Activated CD8-positive, alpha-beta T cell treated with anti-CD3 and anti-CD28 coated beads, Interleukin-2, amount 10 ng/mL, durations not matched to agents 7 days and 5 days (primary cell): Measurements from ENCODE around the gene DISP2. TPM values are rescaled to one million over a fixed set of nuclear protein-coding genes. Genes with fewer than 3 reads are reported as not detected.

Experiments
- ATAC-seq: fragments of 150-1000 bp; cut with Tn5 transposase; one replicate; pipeline ENCODE4 v1.10.0; 2021; ENCODE audit warnings: moderate library complexity
- CTCF ChIA-PET: fragments of 350-600 bp; sonication (Branson Sonifier 250); formaldehyde crosslinking; loops from one replicate; lab custom pipeline; 2021; ENCODE audit warnings: antibody characterized with exemption; lab: Charles Lee
- POLR2A ChIA-PET: fragments of 350-600 bp; sonication (Branson Sonifier 250); formaldehyde crosslinking; loops from one replicate; lab custom pipeline; 2021; ENCODE audit warnings: antibody characterized with exemption; lab: Charles Lee
- DNase-seq: peaks from one replicate; pipeline ENCODE4 v3.0.0-alpha.2; 2020
- H3K27ac Mint-ChIP-seq: one replicate; pipeline ENCODE4 v1.8.0; 2021; ENCODE audit warnings: mild to moderate bottlenecking, mixed read lengths
- H3K27me3 Mint-ChIP-seq: one replicate; pipeline ENCODE4 v1.8.0; 2021; ENCODE audit warnings: low read depth, mixed read lengths
- H3K36me3 Mint-ChIP-seq: one replicate; pipeline ENCODE4 v1.8.0; 2021; ENCODE audit warnings: low read depth, mixed read lengths
- H3K4me1 Mint-ChIP-seq: one replicate; pipeline ENCODE4 v1.8.0; 2021; ENCODE audit warnings: low read depth, mixed read lengths
- H3K4me3 Mint-ChIP-seq: one replicate; pipeline ENCODE4 v1.8.0; 2021; ENCODE audit warnings: mild to moderate bottlenecking, mixed read lengths
- H3K9me3 Mint-ChIP-seq: one replicate; pipeline ENCODE4 v1.8.0; 2022; ENCODE audit warnings: mixed read lengths; ENCODE audit not compliant: insufficient read depth
- total RNA-seq, 2 experiments: library from RNA; stranded (reverse); gene quantifications; one replicate each; pipeline ENCODE4 v1.2.3, GENCODE V29; 2021

DISP2 gene
- total RNA-seq, 2 experiments from 2014 or later, result 0.82 to 2.6 TPM

GRCh38 chr15:40327457-40327856, 30.6 kb upstream of the DISP2 start:
- CTCF ChIA-PET, result interaction anchor here (1.2 to 6.5 kb wide), 8 partner anchors 11 to 96 kb away, joined by 3 to 129 read pairs (median 8); partner anchors contain the start of genes CCDC9B and PLCB2
- Mint-ChIP-seq H3K4me1 (peaks cover 28% of the 10 kb centered on the region), H3K9me3 (no peaks in the 10 kb centered on the region), H3K36me3 (peaks cover 7% of the 10 kb centered on the region), H3K27me3 (peaks cover 3% of the 10 kb centered on the region), H3K27ac (no peak overlapping the region), H3K4me3 (no peak overlapping the region)
- POLR2A ChIA-PET, result interaction anchor here (1.0 to 2.1 kb wide), 2 partner anchors 164 to 242 kb away, joined by 3 to 5 read pairs; partner anchors contain the start of gene RPUSD2
- ATAC-seq, result no peak
- no peak for DNase-seq

- H3K4me1 Mint-ChIP-seq, result peaks cover 25% of the 10 kb centered on the region
- DNase-seq, result no peak
- ChIA-PET CTCF (interaction anchor here (0.9 to 6.5 kb wide), 9 partner anchors 7 to 94 kb away, joined by 3 to 129 read pairs (median 9); partner anchors contain the start of genes CCDC9B and PLCB2), POLR2A (interaction anchor here (1.5 to 2.1 kb wide), 2 partner anchors 20 to 241 kb away, joined by 5 read pairs; partner anchors contain the start of genes PLCB2 and RPUSD2)
- peaks cover 3% of the 10 kb centered on the region for H3K27me3 Mint-ChIP-seq
- peaks cover 7% of the 10 kb centered on the region for H3K36me3 Mint-ChIP-seq
- H3K9me3 Mint-ChIP-seq, result no peaks in the 10 kb centered on the region
- H3K27ac Mint-ChIP-seq, result no peak overlapping the region
- ATAC-seq, result no peak
- H3K4me3 Mint-ChIP-seq, result no peak overlapping the region
Measured at GRCh38 chr15:40328176-40328575, 29.8 kb upstream of the DISP2 start.

- H3K4me3 Mint-ChIP-seq, result no peak overlapping the region
- H3K36me3 Mint-ChIP-seq, result peaks cover 7% of the 10 kb centered on the region
- DNase-seq (no peak), ATAC-seq (no peak)
- no peaks in the 10 kb centered on the region for H3K9me3 Mint-ChIP-seq
- CTCF ChIA-PET, result interaction anchor here (0.9 to 6.5 kb wide), 9 partner anchors 8 to 94 kb away, joined by 3 to 129 read pairs (median 9); partner anchors contain the start of genes CCDC9B and PLCB2
- POLR2A ChIA-PET, result interaction anchor here (0.7 to 1.5 kb wide), 2 partner anchors 21 to 29 kb away, joined by 3 to 5 read pairs; partner anchors contain the start of gene PLCB2
- peaks cover 3% of the 10 kb centered on the region for H3K27me3 Mint-ChIP-seq
- peaks cover 28% of the 10 kb centered on the region for H3K4me1 Mint-ChIP-seq
- no peak overlapping the region for H3K27ac Mint-ChIP-seq
Measured at GRCh38 chr15:40328751-40329150, 29.3 kb upstream of the DISP2 start.

GRCh38 chr15:40329804-40330203, 28.2 kb upstream of the DISP2 start:
- no peaks in the 10 kb centered on the region for H3K9me3 Mint-ChIP-seq

GRCh38 chr15:40330368-40330836, 27.6 kb upstream of the DISP2 start:
- no peaks in the 10 kb centered on the region for H3K27me3 Mint-ChIP-seq
- ATAC-seq (no peak), DNase-seq (no peak)
- POLR2A ChIA-PET, result no interaction called here
- H3K4me3 Mint-ChIP-seq, result no peak overlapping the region
- H3K36me3 Mint-ChIP-seq, result peaks cover 2% of the 10 kb centered on the region
- no peaks in the 10 kb centered on the region for H3K9me3 Mint-ChIP-seq
- CTCF ChIA-PET, result interaction anchor here (1.1 to 6.5 kb wide), 5 partner anchors 8 to 57 kb away, joined by 3 to 129 read pairs (median 9); partner anchors contain the start of genes CCDC9B and PLCB2
- H3K27ac Mint-ChIP-seq, result no peak overlapping the region
- peaks cover 33% of the 10 kb centered on the region for H3K4me1 Mint-ChIP-seq

More at GRCh38 chr15:40329804-40330203, 28.2 kb upstream of the DISP2 start:
- Mint-ChIP-seq H3K27ac (no peak overlapping the region), H3K4me1 (peaks cover 37% of the 10 kb centered on the region), H3K27me3 (peaks cover 3% of the 10 kb centered on the region), H3K36me3 (peaks cover 7% of the 10 kb centered on the region), H3K4me3 (no peak overlapping the region)
- POLR2A ChIA-PET, result no interaction called here
- CTCF ChIA-PET, result interaction anchor here (1.1 to 6.5 kb wide), 4 partner anchors 9 to 56 kb away, joined by 3 to 129 read pairs (median 6); partner anchors contain the start of genes CCDC9B and PLCB2
- DNase-seq (no peak), ATAC-seq (no peak)

GRCh38 chr15:40331026-40331425, 27.0 kb upstream of the DISP2 start:
- H3K4me3 Mint-ChIP-seq, result no peak overlapping the region
- H3K27ac Mint-ChIP-seq, result no peak overlapping the region
- no peaks in the 10 kb centered on the region for H3K27me3 Mint-ChIP-seq
- H3K4me1 Mint-ChIP-seq, result peaks cover 32% of the 10 kb centered on the region
- no peak for DNase-seq
- H3K9me3 Mint-ChIP-seq, result no peaks in the 10 kb centered on the region
- ChIA-PET CTCF (interaction anchor here (1.7 to 2.9 kb wide), 4 partner anchors 10 to 52 kb away, joined by 8 to 24 read pairs (median 14); partner anchors contain the start of genes INAFM2 and PLCB2), POLR2A (no interaction called here)
- ATAC-seq, result no peak
- peaks cover 2% of the 10 kb centered on the region for H3K36me3 Mint-ChIP-seq

- ChIA-PET POLR2A (interaction anchor here (0.5 to 1.0 kb wide), 2 partner anchors 9 to 24 kb away, joined by 3 read pairs; partner anchors contain the start of gene PLCB2), CTCF (interaction anchor here (1.0 to 2.9 kb wide), 7 partner anchors 10 to 114 kb away, joined by 3 to 24 read pairs (median 8); partner anchors contain the start of genes INAFM2 and PLCB2)
- Mint-ChIP-seq H3K27ac (no peak overlapping the region), H3K4me3 (no peak overlapping the region), H3K27me3 (no peaks in the 10 kb centered on the region), H3K36me3 (peaks cover under 1% of the 10 kb centered on the region), H3K9me3 (no peaks in the 10 kb centered on the region), H3K4me1 (peaks cover 32% of the 10 kb centered on the region)
- ATAC-seq (no peak), DNase-seq (no peak)
Measured at GRCh38 chr15:40331637-40332036, 26.4 kb upstream of the DISP2 start.

- H3K4me1 Mint-ChIP-seq, result peaks cover 32% of the 10 kb centered on the region
- ATAC-seq, result no peak
- H3K4me3 Mint-ChIP-seq, result no peak overlapping the region
- H3K27me3 Mint-ChIP-seq, result no peaks in the 10 kb centered on the region
- CTCF ChIA-PET, result interaction anchor here (0.6 to 2.9 kb wide), 9 partner anchors 11 to 286 kb away, joined by 3 to 24 read pairs (median 5); partner anchors contain the start of genes INAFM2 and PLCB2
- no peak for DNase-seq
- no peaks in the 10 kb centered on the region for H3K9me3 Mint-ChIP-seq
- H3K27ac Mint-ChIP-seq, result no peak overlapping the region
- H3K36me3 Mint-ChIP-seq, result no peaks in the 10 kb centered on the region
- POLR2A ChIA-PET, result interaction anchor here (0.5 to 1.0 kb wide), 2 partner anchors 9 to 25 kb away, joined by 3 read pairs; partner anchors contain the start of gene PLCB2
Measured at GRCh38 chr15:40332113-40332781, 25.8 kb upstream of the DISP2 start.

GRCh38 chr15:40333922-40334492, 24.0 kb upstream of the DISP2 start:
- DNase-seq, result peak; percentile 35
- ChIA-PET POLR2A (interaction anchor here (0.6 to 3.8 kb wide), 2 partner anchors 27 to 717 kb away, joined by 4 to 13 read pairs; partner anchors contain the start of gene PLCB2), CTCF (interaction anchor here (1.0 to 9.3 kb wide), 7 partner anchors 9 to 59 kb away, joined by 3 to 326 read pairs (median 6); partner anchors contain the start of genes DISP2, INAFM2 and PLCB2)
- peak overlapping the region; percentile 71 for H3K27ac Mint-ChIP-seq
- ATAC-seq, result peak; percentile 32
- H3K4me1 Mint-ChIP-seq, result peaks cover 33% of the 10 kb centered on the region
- no peaks in the 10 kb centered on the region for H3K36me3 Mint-ChIP-seq
- no peak overlapping the region for H3K4me3 Mint-ChIP-seq
- no peaks in the 10 kb centered on the region for H3K27me3 Mint-ChIP-seq
- no peaks in the 10 kb centered on the region for H3K9me3 Mint-ChIP-seq

GRCh38 chr15:40334541-40334940, 23.5 kb upstream of the DISP2 start:
- CTCF ChIA-PET, result interaction anchor here (1.0 to 9.3 kb wide), 8 partner anchors 8 to 61 kb away, joined by 3 to 326 read pairs (median 4); partner anchors contain the start of genes DISP2, INAFM2 and PLCB2
- H3K27me3 Mint-ChIP-seq, result no peaks in the 10 kb centered on the region
- peak overlapping the region; percentile 71 for H3K27ac Mint-ChIP-seq
- DNase-seq (no peak), ATAC-seq (no peak)
- POLR2A ChIA-PET, result interaction anchor here (0.6 to 3.8 kb wide), 2 partner anchors 27 to 717 kb away, joined by 4 to 13 read pairs; partner anchors contain the start of gene PLCB2
- no peaks in the 10 kb centered on the region for H3K36me3 Mint-ChIP-seq
- no peak overlapping the region for H3K4me3 Mint-ChIP-seq
- H3K4me1 Mint-ChIP-seq, result peaks cover 33% of the 10 kb centered on the region
- no peaks in the 10 kb centered on the region for H3K9me3 Mint-ChIP-seq
